Fibroblast of pulmonary artery (primary cell): ENCODE data around the gene RSPH1.

Source experiments
- DNase-seq: peaks from one replicate; pipeline ENCODE4 v3.0.0-alpha.2; 2010; ENCODE audit warnings: low read depth
- H3K4me3 ChIP-seq: replicated peaks from 2 replicates; pipeline ENCODE4 v1.5.1; 2011; ENCODE audit warnings: low read depth, mild to moderate bottlenecking, control low read depth, low read length, moderate library complexity
- TF ChIP-seq, protein P1 (sequence below): IDR thresholded peaks from 2 replicates; pipeline ENCODE4 v1.5.1; 2011; ENCODE audit warnings: mild to moderate bottlenecking, control low read depth, low read length, inconsistent platforms; ENCODE audit errors: missing control alignments

RSPH1 gene

DNA sequence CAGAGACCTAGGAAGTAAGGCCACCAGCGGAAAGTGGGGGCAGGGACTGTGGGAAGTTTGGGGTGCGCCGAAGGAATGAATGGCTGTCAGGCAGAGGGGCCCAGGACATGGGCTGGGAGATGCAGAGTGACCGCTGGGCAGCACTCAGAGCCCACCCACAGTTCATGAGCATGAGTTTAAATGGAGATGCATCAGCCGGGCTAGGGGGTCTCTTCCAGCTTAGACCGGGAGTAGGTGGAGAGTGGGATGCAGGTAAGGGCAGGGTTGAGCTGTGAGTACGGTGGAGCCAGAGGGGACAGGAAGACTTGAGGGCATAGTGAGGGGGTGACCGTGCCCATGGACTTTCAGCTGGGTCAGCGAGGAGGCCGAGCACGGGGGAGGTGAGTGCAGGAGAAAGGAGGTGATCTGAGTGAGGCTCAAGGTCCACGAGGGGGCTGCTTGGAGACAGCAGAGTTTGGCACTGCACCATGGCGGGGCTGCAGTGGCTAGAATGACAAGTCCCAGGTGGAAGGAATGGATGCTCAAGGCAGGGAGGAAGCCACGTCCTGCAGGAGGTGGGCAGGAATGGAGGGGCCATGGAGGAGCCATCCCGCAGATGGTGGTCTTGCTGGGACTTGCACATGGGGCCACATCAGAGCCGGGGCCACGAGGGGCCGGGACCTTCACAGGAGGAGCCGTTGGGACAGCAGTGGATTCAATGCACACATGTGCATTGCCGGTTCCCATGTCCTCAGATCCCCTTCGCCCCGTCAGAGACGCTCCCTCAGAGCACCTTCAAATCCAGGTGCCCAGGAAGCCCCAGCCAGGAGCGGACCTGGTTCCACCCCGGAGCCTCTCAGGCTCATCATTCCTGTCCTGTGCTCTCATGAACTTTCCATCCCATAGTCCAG is 57.5 kb downstream of the RSPH1 start:
- H3K4me3 ChIP-seq: no peak overlapping the region
- TF ChIP-seq, protein P1, sequence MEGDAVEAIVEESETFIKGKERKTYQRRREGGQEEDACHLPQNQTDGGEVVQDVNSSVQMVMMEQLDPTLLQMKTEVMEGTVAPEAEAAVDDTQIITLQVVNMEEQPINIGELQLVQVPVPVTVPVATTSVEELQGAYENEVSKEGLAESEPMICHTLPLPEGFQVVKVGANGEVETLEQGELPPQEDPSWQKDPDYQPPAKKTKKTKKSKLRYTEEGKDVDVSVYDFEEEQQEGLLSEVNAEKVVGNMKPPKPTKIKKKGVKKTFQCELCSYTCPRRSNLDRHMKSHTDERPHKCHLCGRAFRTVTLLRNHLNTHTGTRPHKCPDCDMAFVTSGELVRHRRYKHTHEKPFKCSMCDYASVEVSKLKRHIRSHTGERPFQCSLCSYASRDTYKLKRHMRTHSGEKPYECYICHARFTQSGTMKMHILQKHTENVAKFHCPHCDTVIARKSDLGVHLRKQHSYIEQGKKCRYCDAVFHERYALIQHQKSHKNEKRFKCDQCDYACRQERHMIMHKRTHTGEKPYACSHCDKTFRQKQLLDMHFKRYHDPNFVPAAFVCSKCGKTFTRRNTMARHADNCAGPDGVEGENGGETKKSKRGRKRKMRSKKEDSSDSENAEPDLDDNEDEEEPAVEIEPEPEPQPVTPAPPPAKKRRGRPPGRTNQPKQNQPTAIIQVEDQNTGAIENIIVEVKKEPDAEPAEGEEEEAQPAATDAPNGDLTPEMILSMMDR: no peak
- no peak for DNase-seq

DNA sequence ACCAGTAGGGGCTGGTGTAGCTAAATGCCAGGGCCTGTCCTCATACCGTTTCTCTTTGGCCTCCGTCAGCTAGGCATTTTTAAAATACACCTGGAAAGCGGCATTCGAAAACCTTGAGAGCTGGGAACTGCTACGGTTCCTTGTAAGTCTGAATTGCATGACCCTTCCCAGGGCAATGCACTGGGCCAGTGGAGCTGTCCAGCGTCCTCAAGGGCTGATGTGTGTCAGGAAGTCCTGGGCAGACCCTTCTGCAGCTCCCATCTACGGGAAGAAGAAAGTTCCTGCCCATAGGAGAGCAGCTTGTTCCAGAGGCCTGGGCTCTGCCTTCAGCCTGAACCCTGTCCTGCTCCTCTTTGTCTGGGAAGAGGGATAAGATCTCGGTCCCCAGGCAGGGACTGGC is 58.2 kb downstream of the RSPH1 start:
- TF ChIP-seq, protein P1: no peak
- DNase-seq: peak; percentile 14
- no peak overlapping the region for H3K4me3 ChIP-seq

DNA sequence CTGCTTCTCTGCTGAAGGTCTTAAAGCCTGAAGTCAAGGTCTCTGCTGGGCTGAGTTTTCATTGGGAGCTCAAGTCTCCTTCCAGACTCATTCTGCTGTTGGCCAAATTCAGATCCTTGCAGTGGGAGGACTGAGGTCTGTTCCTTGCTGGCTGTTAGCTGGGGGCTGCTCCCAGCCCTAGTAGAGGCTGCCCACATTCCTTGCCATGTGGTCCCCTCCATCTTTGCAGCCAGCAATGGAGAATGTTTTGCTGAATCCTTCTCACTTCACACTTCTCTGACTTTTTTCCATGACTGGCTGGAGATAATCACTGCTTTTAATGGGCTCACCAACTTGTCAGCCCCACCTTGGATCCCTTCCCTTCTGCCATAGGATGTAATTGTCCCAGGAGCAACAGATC is 59.1 kb downstream of the RSPH1 start:
- no peak for DNase-seq
- no peak overlapping the region for H3K4me3 ChIP-seq
- TF ChIP-seq, protein P1: no peak

DNA sequence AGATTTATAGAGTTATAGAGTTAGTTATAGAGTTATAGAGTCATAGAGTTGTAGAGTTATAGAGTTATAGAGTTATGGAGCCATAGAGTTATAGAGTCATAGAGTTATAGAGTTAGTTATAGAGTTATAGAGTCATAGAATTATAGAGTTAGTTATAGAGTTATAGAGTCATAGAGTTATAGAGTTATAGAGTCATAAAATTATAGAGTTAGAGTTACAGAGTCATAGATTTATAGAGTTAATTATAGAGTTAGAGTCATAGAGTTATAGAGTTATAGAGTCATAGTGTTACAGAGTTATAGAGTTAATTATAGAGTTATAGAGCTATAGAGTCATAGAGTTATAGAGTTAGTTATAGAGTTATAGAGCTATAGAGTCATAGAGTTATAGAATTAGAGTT is 60.2 kb downstream of the RSPH1 start:
- no peak overlapping the region for H3K4me3 ChIP-seq
- DNase-seq: no peak
- TF ChIP-seq, protein P1: no peak

DNA sequence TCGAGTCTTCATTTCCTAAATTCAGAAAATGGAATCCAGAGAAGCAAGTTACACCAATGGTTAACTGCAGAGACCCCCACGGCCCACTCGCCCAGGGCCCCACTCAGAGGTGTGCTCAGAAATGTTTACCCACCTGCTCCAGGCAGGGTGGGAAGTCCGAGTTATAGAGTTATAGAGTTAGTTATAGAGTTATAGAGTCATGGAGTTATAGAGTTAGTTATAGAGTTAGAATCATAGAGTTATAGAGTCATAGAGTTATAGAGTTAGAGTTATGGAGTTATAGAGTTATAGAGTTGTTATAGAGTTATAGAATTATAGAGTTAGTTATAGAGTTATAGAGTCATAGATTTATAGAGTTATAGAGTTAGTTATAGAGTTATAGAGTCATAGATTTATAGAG is 60.6 kb downstream of the RSPH1 start:
- H3K4me3 ChIP-seq: no peak overlapping the region
- TF ChIP-seq, protein P1: no peak
- DNase-seq: no peak

DNA sequence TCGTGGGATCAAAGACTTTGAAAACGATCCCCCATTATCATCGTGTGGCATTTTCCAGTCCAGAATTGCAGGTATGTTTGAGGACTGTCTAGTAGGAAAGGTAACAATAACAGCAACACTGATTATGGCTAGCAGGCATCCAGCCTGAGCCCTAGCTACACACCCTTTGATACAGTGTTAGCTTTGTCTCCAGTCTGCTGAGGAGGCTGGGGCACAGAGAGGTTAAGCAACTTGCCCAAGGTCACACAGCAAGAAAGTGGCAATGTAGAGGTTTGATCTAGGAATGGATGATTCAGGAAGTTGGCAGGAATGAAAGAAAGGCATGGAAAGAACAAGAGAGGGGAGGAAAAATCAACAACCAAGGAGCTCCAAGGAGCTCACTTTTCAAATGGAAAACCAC is 61.1 kb downstream of the RSPH1 start:
- DNase-seq: no peak
- TF ChIP-seq, protein P1: no peak

DNA sequence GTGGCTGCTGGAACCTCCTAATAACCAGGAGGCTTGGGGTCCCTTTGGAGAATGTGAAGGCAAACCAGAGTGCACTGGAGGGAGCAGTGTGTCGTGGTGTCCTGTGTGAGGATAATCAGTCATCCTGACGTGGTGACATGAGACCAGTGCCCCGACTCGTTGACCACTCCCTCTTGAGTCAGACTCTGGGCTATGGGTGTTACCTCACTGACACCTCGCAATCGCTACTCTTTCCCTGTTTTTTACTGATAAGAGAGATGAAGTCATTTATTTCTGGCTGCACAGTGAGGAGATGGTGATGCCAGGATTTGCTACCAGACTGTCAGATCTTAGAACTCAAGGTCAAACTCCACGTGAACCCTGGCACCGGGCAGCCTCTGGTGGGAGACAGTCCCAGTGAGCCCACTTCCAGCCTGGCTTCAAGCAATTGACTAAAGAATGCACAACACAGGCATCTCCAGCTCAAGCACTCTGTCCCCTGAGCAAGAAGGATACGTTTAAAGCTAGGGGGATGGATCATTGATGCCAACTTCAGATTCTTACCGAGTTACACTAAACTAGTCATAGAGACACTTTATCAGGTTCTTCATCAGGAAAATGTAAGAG is 62.0 kb downstream of the RSPH1 start:
- DNase-seq: no peak
- TF ChIP-seq, protein P1: no peak

More for the DNA sequence above, 61.1 kb downstream of the RSPH1 start:
- no peak overlapping the region for H3K4me3 ChIP-seq

More for the DNA sequence above, 62.0 kb downstream of the RSPH1 start:
- no peak overlapping the region for H3K4me3 ChIP-seq
